Measurements from ENCODE around the gene PRG2. TPM values are rescaled to one million over a fixed set of nuclear protein-coding genes. Genes with fewer than 3 reads are reported as not detected.

The PRG2 gene
- total RNA-seq, 1 donor from 2014 or later, result not detected

DNA sequence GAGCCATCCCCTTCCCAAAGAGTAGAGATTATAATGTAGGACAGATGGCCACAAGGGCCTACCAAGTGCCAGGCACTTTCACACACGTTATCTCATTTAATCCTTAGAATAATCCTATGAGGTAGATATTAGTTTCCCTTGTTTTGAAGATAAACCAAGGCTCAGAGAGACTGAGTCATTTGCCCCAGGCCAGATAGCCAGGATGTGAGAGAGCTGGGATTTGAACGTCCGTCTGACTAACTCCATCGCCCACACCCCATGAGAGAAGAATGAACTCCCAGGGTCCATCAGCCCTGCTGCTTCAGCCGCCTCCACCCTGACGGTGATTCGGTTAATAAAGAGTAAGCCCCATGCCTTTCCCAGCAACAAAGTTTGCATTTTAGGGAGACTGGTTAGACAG lies 20.2 kb downstream of the PRG2 start:
- peaks cover 23% of the 10 kb centered on the region for H3K27me3 Mint-ChIP-seq (ENCODE audit: unreplicated experiment)

DNA sequence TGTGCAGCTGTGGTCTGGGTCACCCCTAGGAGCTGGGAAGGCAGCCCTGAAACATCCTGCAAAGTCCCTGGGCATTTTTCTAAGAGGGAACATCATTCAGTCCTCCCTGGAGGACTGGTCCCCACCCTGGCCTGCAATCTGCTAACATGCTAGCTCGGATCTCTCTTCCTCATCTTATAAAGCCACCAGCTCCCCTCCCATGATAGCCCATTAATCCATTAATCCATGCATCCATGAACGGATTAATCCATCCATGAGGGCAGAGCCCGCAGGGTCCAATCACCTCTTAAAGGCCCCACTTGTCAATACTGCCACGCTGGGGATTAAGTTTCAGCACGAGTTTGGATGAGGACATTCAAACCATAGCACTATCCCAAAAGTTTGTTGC lies 21.6 kb downstream of the PRG2 start:
- DNase-seq (ENCODE audit: extremely low spot score, unreplicated experiment), result no peak
- H3K27ac Mint-ChIP-seq (ENCODE audit: unreplicated experiment), result no peak overlapping the region
- peaks cover 29% of the 10 kb centered on the region for H3K27me3 Mint-ChIP-seq (ENCODE audit: unreplicated experiment)
- TF ChIP-seq, protein P1, sequence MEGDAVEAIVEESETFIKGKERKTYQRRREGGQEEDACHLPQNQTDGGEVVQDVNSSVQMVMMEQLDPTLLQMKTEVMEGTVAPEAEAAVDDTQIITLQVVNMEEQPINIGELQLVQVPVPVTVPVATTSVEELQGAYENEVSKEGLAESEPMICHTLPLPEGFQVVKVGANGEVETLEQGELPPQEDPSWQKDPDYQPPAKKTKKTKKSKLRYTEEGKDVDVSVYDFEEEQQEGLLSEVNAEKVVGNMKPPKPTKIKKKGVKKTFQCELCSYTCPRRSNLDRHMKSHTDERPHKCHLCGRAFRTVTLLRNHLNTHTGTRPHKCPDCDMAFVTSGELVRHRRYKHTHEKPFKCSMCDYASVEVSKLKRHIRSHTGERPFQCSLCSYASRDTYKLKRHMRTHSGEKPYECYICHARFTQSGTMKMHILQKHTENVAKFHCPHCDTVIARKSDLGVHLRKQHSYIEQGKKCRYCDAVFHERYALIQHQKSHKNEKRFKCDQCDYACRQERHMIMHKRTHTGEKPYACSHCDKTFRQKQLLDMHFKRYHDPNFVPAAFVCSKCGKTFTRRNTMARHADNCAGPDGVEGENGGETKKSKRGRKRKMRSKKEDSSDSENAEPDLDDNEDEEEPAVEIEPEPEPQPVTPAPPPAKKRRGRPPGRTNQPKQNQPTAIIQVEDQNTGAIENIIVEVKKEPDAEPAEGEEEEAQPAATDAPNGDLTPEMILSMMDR (IDR thresholded peaks at IDR 0.05), result no peak
- H3K4me3 Mint-ChIP-seq (ENCODE audit: unreplicated experiment), result no peak overlapping the region
- H3K36me3 Mint-ChIP-seq (ENCODE audit: unreplicated experiment), result no peaks in the 10 kb centered on the region
- peaks cover 3% of the 10 kb centered on the region for H3K4me1 Mint-ChIP-seq (ENCODE audit: unreplicated experiment)
- no peaks in the 10 kb centered on the region for H3K9me3 Mint-ChIP-seq (ENCODE audit: unreplicated experiment)

More for the DNA sequence above, 20.2 kb downstream of the PRG2 start:
- H3K4me1 Mint-ChIP-seq (ENCODE audit: unreplicated experiment), result peaks cover 3% of the 10 kb centered on the region
- H3K4me3 Mint-ChIP-seq (ENCODE audit: unreplicated experiment), result no peak overlapping the region
- H3K36me3 Mint-ChIP-seq (ENCODE audit: unreplicated experiment), result no peaks in the 10 kb centered on the region
- TF ChIP-seq, protein P1 (IDR thresholded peaks at IDR 0.05), result no peak
- H3K9me3 Mint-ChIP-seq (ENCODE audit: unreplicated experiment), result no peaks in the 10 kb centered on the region
- no peak overlapping the region for H3K27ac Mint-ChIP-seq (ENCODE audit: unreplicated experiment)
- DNase-seq (ENCODE audit: extremely low spot score, unreplicated experiment), result no peak

DNA sequence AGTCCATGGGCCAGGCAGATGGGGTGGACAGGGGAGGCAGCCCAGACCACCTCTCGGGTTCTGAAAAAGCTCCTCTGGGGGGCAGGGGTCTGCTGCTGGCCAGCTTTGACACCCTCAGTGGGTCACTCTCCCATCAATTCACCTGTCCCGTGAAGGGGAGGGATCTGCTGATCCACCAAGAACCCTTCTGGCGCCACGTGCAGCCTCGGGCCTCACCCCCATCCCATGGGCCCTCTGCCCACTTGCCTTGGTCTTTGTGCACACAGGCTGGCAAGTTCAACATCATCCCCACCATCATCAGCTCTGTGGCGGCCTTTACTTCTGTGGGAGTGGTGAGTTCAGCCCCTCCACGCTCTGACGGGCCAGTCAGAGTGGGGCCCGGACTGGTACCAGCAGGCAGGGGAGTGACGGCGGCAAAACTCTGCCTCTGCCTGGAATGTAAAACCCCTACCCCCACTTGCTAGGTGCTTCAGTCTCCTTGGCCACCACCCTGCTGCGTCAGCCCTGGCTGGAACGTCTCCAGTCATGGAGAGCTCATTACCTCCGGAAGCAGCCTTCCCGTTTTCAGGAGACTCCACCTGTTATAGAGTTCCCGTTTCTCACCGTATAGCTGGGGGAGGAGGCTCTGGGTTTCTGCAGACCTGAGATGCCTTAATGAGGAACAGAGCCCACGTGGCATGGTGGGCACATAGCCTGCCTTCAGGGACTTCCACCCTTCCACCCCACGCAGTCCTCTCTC lies 22.2 kb downstream of the PRG2 start:
- no peak overlapping the region for H3K27ac Mint-ChIP-seq (ENCODE audit: unreplicated experiment)
- H3K27me3 Mint-ChIP-seq (ENCODE audit: unreplicated experiment), result peaks cover 29% of the 10 kb centered on the region
- DNase-seq (ENCODE audit: extremely low spot score, unreplicated experiment), result no peak
- H3K4me3 Mint-ChIP-seq (ENCODE audit: unreplicated experiment), result no peak overlapping the region
- TF ChIP-seq, protein P1 (IDR thresholded peaks at IDR 0.05), result no peak
- H3K36me3 Mint-ChIP-seq (ENCODE audit: unreplicated experiment), result no peaks in the 10 kb centered on the region
- H3K4me1 Mint-ChIP-seq (ENCODE audit: unreplicated experiment), result peaks cover 3% of the 10 kb centered on the region
- no peaks in the 10 kb centered on the region for H3K9me3 Mint-ChIP-seq (ENCODE audit: unreplicated experiment)

DNA sequence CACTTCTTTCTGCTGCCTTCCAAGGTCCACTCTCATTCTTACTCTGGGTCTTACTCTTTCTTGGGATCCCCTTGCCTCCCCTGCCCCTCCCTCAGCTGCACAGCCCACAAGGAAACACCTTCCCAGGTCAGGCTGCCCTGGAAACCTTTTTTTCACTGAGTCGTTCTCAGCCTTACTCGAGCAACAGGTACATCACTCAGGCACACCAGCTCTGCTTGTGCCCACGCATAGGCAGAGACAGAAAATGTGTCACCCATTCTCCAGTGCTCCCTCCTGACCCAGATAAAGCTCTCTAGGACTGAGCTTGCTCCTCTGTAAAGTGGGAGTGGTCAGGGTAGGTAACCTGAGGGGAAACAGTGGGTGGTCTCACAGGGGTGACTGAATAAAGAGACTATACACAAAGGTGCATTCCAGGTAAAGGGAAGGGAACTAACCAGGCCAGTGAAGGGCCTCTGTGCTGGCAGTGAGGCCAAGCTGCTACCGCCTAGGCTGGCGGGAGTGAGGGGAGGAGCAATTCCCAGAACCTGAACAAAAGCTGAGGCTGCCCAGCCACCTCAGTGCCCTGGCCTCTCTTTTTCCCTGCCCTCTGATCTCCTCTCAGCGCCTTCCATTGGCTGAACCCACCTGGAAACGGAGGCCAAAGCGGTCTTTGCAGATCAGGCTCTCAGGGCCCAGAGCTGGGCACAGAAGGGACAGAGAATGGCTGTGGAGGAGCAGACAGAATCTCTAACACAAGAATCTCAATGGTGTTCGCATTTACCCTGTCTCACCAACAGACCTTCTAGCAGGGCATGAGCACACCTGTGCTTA lies 25.4 kb downstream of the PRG2 start:
- Mint-ChIP-seq H3K36me3 (ENCODE audit: unreplicated experiment) (no peaks in the 10 kb centered on the region), H3K4me3 (ENCODE audit: unreplicated experiment) (no peak overlapping the region), H3K27ac (ENCODE audit: unreplicated experiment) (no peak overlapping the region), H3K4me1 (ENCODE audit: unreplicated experiment) (peaks cover 4% of the 10 kb centered on the region), H3K9me3 (ENCODE audit: unreplicated experiment) (no peaks in the 10 kb centered on the region), H3K27me3 (ENCODE audit: unreplicated experiment) (peaks cover 37% of the 10 kb centered on the region)
- DNase-seq (ENCODE audit: extremely low spot score, unreplicated experiment), result no peak
- TF ChIP-seq, protein P1 (IDR thresholded peaks at IDR 0.05), result no peak
